Panc1 (cell line): ENCODE measurements around the gene SPECC1. TPM values are rescaled to one million over a fixed set of nuclear protein-coding genes. Genes with fewer than 3 reads are reported as not detected.

Experiments
- ATAC-seq: fragments of 200-7000 bp; cut with Tn5 transposase; 2 replicates; pipeline ENCODE4 v1.9.1; 2020; ENCODE audit warnings: mild to moderate bottlenecking, moderate library complexity
- BruUV-seq: library from RNA; stranded (reverse); fragments of 400-500 nt; replicated peaks from 2 replicates; lab custom pipeline; 2021; lab: Mats Ljungman, UMichigan
- CTCF ChIA-PET: fragments of 300-600 bp; sonication (Branson Sonifier 250); formaldehyde crosslinking; loops from one replicate; lab custom pipeline; 2022; ENCODE audit warnings: antibody characterized with exemption; lab: Charles Lee
- POLR2A ChIA-PET: fragments of 300-600 bp; sonication (Branson Sonifier 250); formaldehyde crosslinking; loops from one replicate; lab custom pipeline; 2022; ENCODE audit warnings: antibody characterized with exemption; lab: Charles Lee
- DNase-seq: peaks from one replicate; pipeline ENCODE4 v3.0.0-alpha.2; 2010; ENCODE audit warnings: low read depth, low spot score
- H3K27ac ChIP-seq: 2 replicates; pipeline ENCODE4 v1.5.1; 2011; ENCODE audit warnings: mild to moderate bottlenecking, low read length, inconsistent platforms
- H3K27me3 ChIP-seq: fragments of 200-500 bp; sonication (Bioruptor generic); 2 replicates; pipeline ENCODE4 v1.6.0; 2014; ENCODE audit warnings: low read length, inconsistent platforms; ENCODE audit not compliant: control insufficient read depth, insufficient read depth
- H3K36me3 ChIP-seq: fragments of 200-500 bp; sonication (Bioruptor generic); 2 replicates; pipeline ENCODE4 v1.5.1; 2014; ENCODE audit warnings: inconsistent platforms, mild to moderate bottlenecking, low read length, moderate library complexity; ENCODE audit not compliant: control insufficient read depth, insufficient read depth
- H3K4me1 ChIP-seq: 2 replicates; pipeline ENCODE4 v1.5.1; 2011; ENCODE audit warnings: inconsistent platforms, mild to moderate bottlenecking, low read length, moderate library complexity; ENCODE audit not compliant: control insufficient read depth, insufficient read depth
- H3K4me3 ChIP-seq, 2 experiments: 2 replicates each; pipeline ENCODE4 v1.5.1; 2011 to 2012; ENCODE audit warnings: low read depth in 2 of 2, low read length in 2 of 2, mild to moderate bottlenecking in 2 of 2, inconsistent platforms in 1 of 2, moderate library complexity in 1 of 2
- H3K9me3 ChIP-seq: fragments of 200-500 bp; sonication (Bioruptor generic); 2 replicates; pipeline ENCODE4 v1.5.1; 2014; ENCODE audit warnings: low read depth, mild to moderate bottlenecking, inconsistent platforms, low read length, moderate library complexity; ENCODE audit not compliant: control insufficient read depth, insufficient read depth
- POLR2AphosphoS5 ChIP-seq: IDR thresholded peaks from 2 replicates; pipeline ENCODE4 v1.6.1; 2012; ENCODE audit warnings: mild to moderate bottlenecking, low read depth, low read length, moderate library complexity
- SIN3A ChIP-seq: IDR thresholded peaks from 2 replicates; pipeline ENCODE4 v1.6.1; 2012; ENCODE audit warnings: low read depth, mild to moderate bottlenecking, low read length, moderate library complexity, borderline replicate concordance; ENCODE audit not compliant: insufficient read depth
- TCF7L2 ChIP-seq: IDR thresholded peaks from 2 replicates; pipeline ENCODE4 v1.6.1; 2011; ENCODE audit warnings: mild to moderate bottlenecking, low read depth, low read length, inconsistent platforms
- in situ Hi-C: cut with HindIII; loops from 2 replicates; pipeline ENCODE4 v1.10.0; 2016; ENCODE audit warnings: low sequenced_read_pairs, low pct_unique_long_range_greater_than_20kb
- intact Hi-C: fragments of 100-400 bp; cut with micrococcal nuclease; formaldehyde crosslinking; loops from one replicate; pipeline ENCODE4 v1.10.0; 2022; ENCODE audit not compliant: unreplicated experiment
- total RNA-seq: library from RNA; stranded (reverse); gene quantifications from one replicate; pipeline ENCODE4 v1.2.1, GENCODE V29; 2021; ENCODE audit not compliant: unreplicated experiment
- TF ChIP-seq, protein P1 (sequence below): fragments of 450-650 bp; IDR thresholded peaks from 2 replicates; pipeline ENCODE4 v1.5.1; 2017; ENCODE audit warnings: mild to moderate bottlenecking
- TF ChIP-seq, protein P2 (sequence below), 2 experiments: IDR thresholded peaks; 2 replicates each; pipeline ENCODE4 v1.6.1; 2011 to 2012; ENCODE audit warnings: low read depth in 2 of 2, control low read depth in 1 of 2, low read length in 1 of 2, mild to moderate bottlenecking in 1 of 2, moderate library complexity in 1 of 2; ENCODE audit not compliant: insufficient read depth in 1 of 2

SPECC1 gene
- total RNA-seq, 1 experiment from 2014 or later = 80.8 TPM

- Histone ChIP-seq H3K27me3 (no peaks in the 10 kb centered on the region), H3K36me3 (no peaks in the 10 kb centered on the region), H3K27ac (no peak overlapping the region), H3K4me1 (no peaks in the 10 kb centered on the region), H3K4me3 (no peak overlapping the region), H3K9me3 (no peaks in the 10 kb centered on the region)
- CTCF ChIA-PET = no interaction called here
- intact Hi-C loops (no loop called here), in situ Hi-C loops (no loop called here)
- POLR2A ChIA-PET = no interaction called here
- BruUV-seq = no TSS peak
- ATAC-seq = no peak
- DNase-seq = no peak
- TF ChIP-seq, protein P1, sequence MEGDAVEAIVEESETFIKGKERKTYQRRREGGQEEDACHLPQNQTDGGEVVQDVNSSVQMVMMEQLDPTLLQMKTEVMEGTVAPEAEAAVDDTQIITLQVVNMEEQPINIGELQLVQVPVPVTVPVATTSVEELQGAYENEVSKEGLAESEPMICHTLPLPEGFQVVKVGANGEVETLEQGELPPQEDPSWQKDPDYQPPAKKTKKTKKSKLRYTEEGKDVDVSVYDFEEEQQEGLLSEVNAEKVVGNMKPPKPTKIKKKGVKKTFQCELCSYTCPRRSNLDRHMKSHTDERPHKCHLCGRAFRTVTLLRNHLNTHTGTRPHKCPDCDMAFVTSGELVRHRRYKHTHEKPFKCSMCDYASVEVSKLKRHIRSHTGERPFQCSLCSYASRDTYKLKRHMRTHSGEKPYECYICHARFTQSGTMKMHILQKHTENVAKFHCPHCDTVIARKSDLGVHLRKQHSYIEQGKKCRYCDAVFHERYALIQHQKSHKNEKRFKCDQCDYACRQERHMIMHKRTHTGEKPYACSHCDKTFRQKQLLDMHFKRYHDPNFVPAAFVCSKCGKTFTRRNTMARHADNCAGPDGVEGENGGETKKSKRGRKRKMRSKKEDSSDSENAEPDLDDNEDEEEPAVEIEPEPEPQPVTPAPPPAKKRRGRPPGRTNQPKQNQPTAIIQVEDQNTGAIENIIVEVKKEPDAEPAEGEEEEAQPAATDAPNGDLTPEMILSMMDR = no peak
- no peak for TF ChIP-seq SIN3A
- TF ChIP-seq, protein P2, sequence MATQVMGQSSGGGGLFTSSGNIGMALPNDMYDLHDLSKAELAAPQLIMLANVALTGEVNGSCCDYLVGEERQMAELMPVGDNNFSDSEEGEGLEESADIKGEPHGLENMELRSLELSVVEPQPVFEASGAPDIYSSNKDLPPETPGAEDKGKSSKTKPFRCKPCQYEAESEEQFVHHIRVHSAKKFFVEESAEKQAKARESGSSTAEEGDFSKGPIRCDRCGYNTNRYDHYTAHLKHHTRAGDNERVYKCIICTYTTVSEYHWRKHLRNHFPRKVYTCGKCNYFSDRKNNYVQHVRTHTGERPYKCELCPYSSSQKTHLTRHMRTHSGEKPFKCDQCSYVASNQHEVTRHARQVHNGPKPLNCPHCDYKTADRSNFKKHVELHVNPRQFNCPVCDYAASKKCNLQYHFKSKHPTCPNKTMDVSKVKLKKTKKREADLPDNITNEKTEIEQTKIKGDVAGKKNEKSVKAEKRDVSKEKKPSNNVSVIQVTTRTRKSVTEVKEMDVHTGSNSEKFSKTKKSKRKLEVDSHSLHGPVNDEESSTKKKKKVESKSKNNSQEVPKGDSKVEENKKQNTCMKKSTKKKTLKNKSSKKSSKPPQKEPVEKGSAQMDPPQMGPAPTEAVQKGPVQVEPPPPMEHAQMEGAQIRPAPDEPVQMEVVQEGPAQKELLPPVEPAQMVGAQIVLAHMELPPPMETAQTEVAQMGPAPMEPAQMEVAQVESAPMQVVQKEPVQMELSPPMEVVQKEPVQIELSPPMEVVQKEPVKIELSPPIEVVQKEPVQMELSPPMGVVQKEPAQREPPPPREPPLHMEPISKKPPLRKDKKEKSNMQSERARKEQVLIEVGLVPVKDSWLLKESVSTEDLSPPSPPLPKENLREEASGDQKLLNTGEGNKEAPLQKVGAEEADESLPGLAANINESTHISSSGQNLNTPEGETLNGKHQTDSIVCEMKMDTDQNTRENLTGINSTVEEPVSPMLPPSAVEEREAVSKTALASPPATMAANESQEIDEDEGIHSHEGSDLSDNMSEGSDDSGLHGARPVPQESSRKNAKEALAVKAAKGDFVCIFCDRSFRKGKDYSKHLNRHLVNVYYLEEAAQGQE (IDR thresholded peaks at IDR 0.05; ENCODE audit: insufficient read depth in 1 of 2, low read depth in 2 of 2, low read length in 1 of 2) = no peak
- no peak for TF ChIP-seq TCF7L2
- TF ChIP-seq POLR2AphosphoS5 = no peak
Measured at GRCh38 chr17:20122254-20122879, 113.2 kb downstream of the SPECC1 start.

DNA sequence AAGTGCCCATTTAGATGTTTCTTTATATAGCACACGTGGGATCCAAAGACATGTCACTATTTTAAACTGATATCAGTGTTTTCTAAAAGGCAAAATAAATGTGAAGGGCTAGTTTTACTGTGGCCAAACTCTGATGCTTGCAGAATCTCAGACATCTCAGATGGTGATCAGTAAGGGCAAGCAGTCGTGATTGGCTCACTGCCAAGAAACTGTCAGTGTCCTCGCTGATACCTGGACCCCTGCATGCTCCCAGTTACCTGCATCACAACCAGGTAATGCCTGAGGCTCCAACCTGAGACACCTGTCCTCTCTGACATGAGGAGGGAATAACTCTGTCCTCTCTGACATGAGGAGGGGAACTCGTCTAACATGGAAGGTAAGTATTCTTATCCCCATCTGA is 114.0 kb downstream of the SPECC1 start:
- BruUV-seq = no TSS peak
- no peaks in the 10 kb centered on the region for H3K9me3 ChIP-seq
- H3K27me3 ChIP-seq = no peaks in the 10 kb centered on the region
- ChIA-PET CTCF (no interaction called here), POLR2A (no interaction called here)
- TF ChIP-seq SIN3A (no peak), TCF7L2 (no peak), POLR2AphosphoS5 (no peak)
- TF ChIP-seq, protein P1 = no peak
- TF ChIP-seq, protein P2 (IDR thresholded peaks at IDR 0.05; ENCODE audit: insufficient read depth in 1 of 2, low read depth in 2 of 2, low read length in 1 of 2) = no peak
- in situ Hi-C loops (no loop called here), intact Hi-C loops (no loop called here)
- ATAC-seq (no peak), DNase-seq (no peak)
- no peaks in the 10 kb centered on the region for H3K4me1 ChIP-seq
- H3K36me3 ChIP-seq = no peaks in the 10 kb centered on the region
- no peak overlapping the region for H3K4me3 ChIP-seq
- no peak overlapping the region for H3K27ac ChIP-seq
